Neural cell (in vitro differentiated cells): ENCODE results near the gene CEP162.
"Not testable (repeated sequence)": the region's sequence is repeated elsewhere in the genome, so short reads cannot be mapped to it uniquely, and the experiment has no call there.

ENCODE experiments used
- CTCF ChIP-seq: fragments of 450-650 bp; IDR thresholded peaks from 2 replicates; pipeline ENCODE4 v1.5.1; 2014; ENCODE audit warnings: antibody characterized with exemption, mild to moderate bottlenecking, moderate library complexity; ENCODE audit not compliant: poor library complexity, severe bottlenecking
- EZH2 ChIP-seq: fragments of 200-600, 300-800 bp; shearing (Covaris generic), sonication (generic); IDR thresholded peaks from 2 replicates; pipeline ENCODE4 v1.6.1; 2014; ENCODE audit warnings: antibody characterized with exemption, low read length, borderline replicate concordance, mild to moderate bottlenecking; ENCODE audit not compliant: insufficient read depth, poor library complexity, severe bottlenecking
- MXI1 ChIP-seq: fragments of 450-650 bp; conservative IDR thresholded peaks from 2 replicates; pipeline ENCODE4 v1.6.1; 2014; ENCODE audit warnings: antibody characterized with exemption, mild to moderate bottlenecking; ENCODE audit not compliant: poor library complexity, severe bottlenecking
- POLR2AphosphoS5 ChIP-seq: IDR thresholded peaks from 2 replicates; pipeline ENCODE4 v1.6.1; 2012
- RAD21 ChIP-seq: fragments of 450-650 bp; conservative IDR thresholded peaks from 2 replicates; pipeline ENCODE4 v1.6.1; 2014; ENCODE audit warnings: antibody characterized with exemption, mild to moderate bottlenecking, moderate library complexity

- not testable (repeated sequence) for TF ChIP-seq CTCF, POLR2AphosphoS5, EZH2, MXI1, RAD21
Observed at GRCh38 chr6:84244416-84245081, 17.1 kb upstream of the CEP162 start.
